ENCODE results near the gene IFNB1. TPM values are rescaled to one million over a fixed set of nuclear protein-coding genes. Genes with fewer than 3 reads are reported as not detected.

Gene IFNB1
- total RNA-seq, 4 donors from 2014 or later: not detected

DNA sequence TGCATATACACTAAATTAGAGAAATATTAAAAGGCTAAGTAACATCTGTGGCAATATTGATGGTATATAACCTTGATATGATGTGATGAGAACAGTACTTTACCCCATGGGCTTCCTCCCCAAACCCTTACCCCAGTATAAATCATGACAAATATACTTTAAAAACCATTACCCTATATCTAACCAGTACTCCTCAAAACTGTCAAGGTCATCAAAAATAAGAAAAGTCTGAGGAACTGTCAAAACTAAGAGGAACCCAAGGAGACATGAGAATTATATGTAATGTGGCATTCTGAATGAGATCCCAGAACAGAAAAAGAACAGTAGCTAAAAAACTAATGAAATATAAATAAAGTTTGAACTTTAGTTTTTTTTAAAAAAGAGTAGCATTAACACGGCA lies 7.3 kb upstream of the IFNB1 start:
- TF ChIP-seq, protein P1, sequence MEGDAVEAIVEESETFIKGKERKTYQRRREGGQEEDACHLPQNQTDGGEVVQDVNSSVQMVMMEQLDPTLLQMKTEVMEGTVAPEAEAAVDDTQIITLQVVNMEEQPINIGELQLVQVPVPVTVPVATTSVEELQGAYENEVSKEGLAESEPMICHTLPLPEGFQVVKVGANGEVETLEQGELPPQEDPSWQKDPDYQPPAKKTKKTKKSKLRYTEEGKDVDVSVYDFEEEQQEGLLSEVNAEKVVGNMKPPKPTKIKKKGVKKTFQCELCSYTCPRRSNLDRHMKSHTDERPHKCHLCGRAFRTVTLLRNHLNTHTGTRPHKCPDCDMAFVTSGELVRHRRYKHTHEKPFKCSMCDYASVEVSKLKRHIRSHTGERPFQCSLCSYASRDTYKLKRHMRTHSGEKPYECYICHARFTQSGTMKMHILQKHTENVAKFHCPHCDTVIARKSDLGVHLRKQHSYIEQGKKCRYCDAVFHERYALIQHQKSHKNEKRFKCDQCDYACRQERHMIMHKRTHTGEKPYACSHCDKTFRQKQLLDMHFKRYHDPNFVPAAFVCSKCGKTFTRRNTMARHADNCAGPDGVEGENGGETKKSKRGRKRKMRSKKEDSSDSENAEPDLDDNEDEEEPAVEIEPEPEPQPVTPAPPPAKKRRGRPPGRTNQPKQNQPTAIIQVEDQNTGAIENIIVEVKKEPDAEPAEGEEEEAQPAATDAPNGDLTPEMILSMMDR (IDR thresholded peaks at IDR 0.05): no peak
- no peak for TF ChIP-seq POLR2A (IDR thresholded peaks at IDR 0.05)
- no peak for DNase-seq
- H3K4me3 ChIP-seq (replicated peaks in 1 of 3): no peak overlapping the region
- intact Hi-C loops (cut with DNase I): no loop called here
- no peaks in the 10 kb centered on the region for H3K36me3 ChIP-seq
- peaks cover 12 to 17% of the 10 kb centered on the region in 2 donors for H3K4me1 ChIP-seq
- H3K27ac ChIP-seq: no peak overlapping the region
- no peaks in the 10 kb centered on the region for H3K27me3 ChIP-seq
- H3K9me3 ChIP-seq: no peaks in the 10 kb centered on the region
- 87 to 93% methylated on average over 1 of the region's 1 CpG for WGBS, 2 donors

GRCh38 chr9:21084242-21084850 lies 6.6 kb upstream of the IFNB1 start:
- Histone ChIP-seq H3K4me3 (replicated peaks in 1 of 3) (no peak overlapping the region), H3K9me3 (no peaks in the 10 kb centered on the region), H3K27me3 (no peaks in the 10 kb centered on the region), H3K36me3 (no peaks in the 10 kb centered on the region), H3K4me1 (peaks cover 12 to 17% of the 10 kb centered on the region in 2 donors), H3K27ac (no peak overlapping the region)
- DNase-seq: no peak
- intact Hi-C loops (cut with DNase I): no loop called here
- TF ChIP-seq, protein P1 (IDR thresholded peaks at IDR 0.05): no peak
- TF ChIP-seq POLR2A (IDR thresholded peaks at IDR 0.05): no peak

DNA sequence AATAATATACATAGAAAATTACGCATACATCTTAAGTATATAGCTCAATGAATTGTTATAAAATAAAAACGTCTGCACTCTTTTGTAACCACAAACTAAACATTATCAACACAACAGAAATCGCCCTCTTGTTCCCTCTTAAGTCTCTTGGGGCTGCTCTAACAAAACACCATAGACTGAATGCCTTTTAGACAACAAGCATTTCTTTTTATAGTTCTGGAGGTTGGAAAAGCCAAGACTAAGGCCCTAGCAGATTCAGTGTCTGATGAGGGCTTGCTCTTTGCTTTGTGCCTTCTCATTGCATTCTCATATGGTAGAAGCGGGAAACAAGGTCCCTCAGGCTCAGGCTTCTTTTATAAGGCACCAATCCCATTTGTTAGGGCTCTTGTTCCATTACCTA lies 4.9 kb upstream of the IFNB1 start:
- H3K36me3 ChIP-seq: no peaks in the 10 kb centered on the region
- WGBS, 2 donors: 41 to 53% methylated on average over 4 of the region's 4 CpGs
- H3K27ac ChIP-seq: peak overlapping the region in 1 of 3 donors; percentile 43
- no peak for DNase-seq
- peaks cover 12 to 17% of the 10 kb centered on the region in 2 donors for H3K4me1 ChIP-seq
- H3K27me3 ChIP-seq: no peaks in the 10 kb centered on the region
- H3K4me3 ChIP-seq (replicated peaks in 1 of 3): no peak overlapping the region
- H3K9me3 ChIP-seq: no peaks in the 10 kb centered on the region
- intact Hi-C loops (cut with DNase I): no loop called here
- TF ChIP-seq POLR2A (IDR thresholded peaks at IDR 0.05): no peak
- TF ChIP-seq, protein P1 (IDR thresholded peaks at IDR 0.05): no peak

DNA sequence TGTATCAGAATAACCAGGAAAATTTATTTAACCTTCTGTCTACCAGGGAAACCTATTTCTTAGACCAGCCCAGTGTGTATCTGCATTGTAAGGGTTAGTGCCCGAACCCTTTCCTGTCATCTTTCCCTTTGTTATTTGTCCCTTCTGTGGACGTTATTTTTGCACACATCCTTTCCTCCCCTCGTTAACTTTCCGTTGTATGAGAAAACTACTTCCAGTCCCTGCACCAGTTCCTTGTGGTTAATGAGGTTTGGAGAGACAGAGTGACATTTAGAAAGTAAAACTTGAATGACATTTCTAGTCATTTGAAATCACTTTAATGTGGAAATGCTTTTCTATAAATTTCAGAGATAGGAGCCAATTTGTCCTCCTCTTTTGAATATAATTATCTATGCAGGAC lies 4.3 kb upstream of the IFNB1 start:
- DNase-seq: no peak
- H3K27me3 ChIP-seq: no peaks in the 10 kb centered on the region
- H3K4me3 ChIP-seq (replicated peaks in 1 of 3): no peak overlapping the region
- intact Hi-C loops (cut with DNase I): no loop called here
- no peak for TF ChIP-seq POLR2A (IDR thresholded peaks at IDR 0.05)
- TF ChIP-seq, protein P1 (IDR thresholded peaks at IDR 0.05): no peak
- H3K36me3 ChIP-seq: no peaks in the 10 kb centered on the region
- WGBS, 2 donors: 43 to 44% methylated on average over 4 of the region's 4 CpGs
- peak overlapping the region in 1 of 3 donors; percentile 43 for H3K27ac ChIP-seq
- H3K9me3 ChIP-seq: no peaks in the 10 kb centered on the region
- H3K4me1 ChIP-seq: peaks cover 12 to 17% of the 10 kb centered on the region in 2 donors

DNA sequence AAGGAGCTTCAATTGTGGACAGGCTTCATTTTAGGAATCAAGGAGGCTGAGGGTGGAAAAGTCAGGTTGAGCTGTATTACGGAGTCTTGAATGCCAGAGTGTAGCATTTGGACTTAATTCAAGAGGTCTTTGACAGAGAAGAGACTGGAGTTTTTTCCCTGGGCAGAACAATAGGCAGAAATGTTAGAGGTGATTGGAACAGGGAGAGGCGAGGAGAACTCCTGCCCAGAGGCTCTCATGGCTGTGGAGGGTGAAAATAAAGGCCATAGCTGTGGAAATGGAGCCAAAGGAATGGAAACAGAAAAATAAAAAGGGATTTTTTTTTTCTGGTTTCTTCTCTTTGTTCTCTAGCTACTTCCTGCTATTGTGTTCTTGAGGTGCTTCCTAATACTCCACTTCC lies 3.7 kb upstream of the IFNB1 start:
- Histone ChIP-seq H3K27ac (no peak overlapping the region), H3K9me3 (no peaks in the 10 kb centered on the region), H3K4me1 (peaks cover 12 to 17% of the 10 kb centered on the region in 2 donors), H3K4me3 (replicated peaks in 1 of 3) (no peak overlapping the region), H3K27me3 (no peaks in the 10 kb centered on the region), H3K36me3 (no peaks in the 10 kb centered on the region)
- intact Hi-C loops (cut with DNase I): no loop called here
- WGBS, 2 donors: 82 to 83% methylated on average over 2 of the region's 2 CpGs
- TF ChIP-seq POLR2A (IDR thresholded peaks at IDR 0.05): no peak
- TF ChIP-seq, protein P1 (IDR thresholded peaks at IDR 0.05): no peak
- no peak for DNase-seq
